HCT116 (cell line): ENCODE measurements around the gene SDR42E2. TPM values are rescaled to one million over a fixed set of nuclear protein-coding genes. Genes with fewer than 3 reads are reported as not detected.

Experiments
- ATAC-seq: fragments of 200-7000 bp; cut with Tn5 transposase; 2 replicates; pipeline ENCODE4 v1.9.1; 2020; ENCODE audit warnings: mild to moderate bottlenecking, moderate library complexity
- BruUV-seq: library from RNA; stranded (reverse); fragments of 400-500 nt; replicated peaks from 2 replicates; lab custom pipeline; 2021; lab: Mats Ljungman, UMichigan
- CTCF ChIA-PET: fragments of 300-600 bp; sonication (Branson Sonifier 250); formaldehyde crosslinking; loops from one replicate; lab custom pipeline; 2021; ENCODE audit warnings: antibody characterized with exemption; lab: Charles Lee
- POLR2A ChIA-PET: fragments of 300-600, 350-600 bp; sonication (Branson Sonifier 250); formaldehyde crosslinking; loops from one replicate; lab custom pipeline; 2021; ENCODE audit warnings: antibody characterized with exemption; lab: Charles Lee
- RAD21 ChIA-PET, 2 experiments: fragments of 300-600 bp; sonication (Branson Sonifier 250); formaldehyde crosslinking; loops; one replicate each; lab custom pipeline; 2023; ENCODE audit warnings: low total read pairs in 2 of 2; ENCODE audit not compliant: uncharacterized antibody in 2 of 2, unreplicated experiment in 2 of 2, low non-redundant PET in 1 of 2; lab: Charles Lee
- DNase-seq: peaks from one replicate; pipeline ENCODE4 v3.0.0-alpha.2; 2010; ENCODE audit warnings: low read depth, low spot score
- H2AFZ ChIP-seq: fragments of 200-600 bp; shearing (Covaris generic), sonication (generic); 2 replicates; pipeline ENCODE4 v1.6.1; 2017; ENCODE audit warnings: low read depth, mixed run types, mixed read lengths, antibody characterized with exemption, low read length; ENCODE audit not compliant: poor library complexity, severe bottlenecking
- H3K27ac ChIP-seq: 2 replicates; pipeline ENCODE4 v1.5.1; 2012; ENCODE audit warnings: low read depth, low read length
- H3K27me3 ChIP-seq: fragments of 200-600 bp; sonication (generic); 2 replicates; pipeline ENCODE4 v1.6.1; 2016; ENCODE audit warnings: mixed run types, low read length, mixed read lengths; ENCODE audit not compliant: insufficient read depth
- H3K36me3 ChIP-seq, 2 experiments: fragments of 200-500 bp in 1 of 2; fragments of 200-600 bp in 1 of 2; sonication (Bioruptor generic) in 1 of 2; sonication (generic) in 1 of 2; 2 replicates each; pipeline versions ENCODE4 v1.5.1 to v1.6.1; 2014 to 2016; ENCODE audit warnings: low read length in 2 of 2, inconsistent platforms in 1 of 2, mixed read lengths in 1 of 2, mixed run types in 1 of 2; ENCODE audit not compliant: insufficient read depth in 2 of 2, control insufficient read depth in 1 of 2
- H3K4me1 ChIP-seq, 2 experiments: fragments of 200-600 bp in 1 of 2; sonication (generic) in 1 of 2; 2 replicates each; pipeline versions ENCODE4 v1.5.1 to v1.6.1; 2012 to 2017; ENCODE audit warnings: low read length in 2 of 2, inconsistent platforms in 1 of 2, mild to moderate bottlenecking in 1 of 2, mixed read lengths in 1 of 2, mixed run types in 1 of 2, moderate library complexity in 1 of 2; ENCODE audit not compliant: insufficient read depth in 2 of 2, control insufficient read depth in 1 of 2
- H3K4me2 ChIP-seq: fragments of 200-600 bp; sonication (generic); 2 replicates; pipeline ENCODE4 v1.6.1; 2017; ENCODE audit warnings: mixed run types, low read length, mixed read lengths
- H3K4me3 ChIP-seq, 2 experiments: fragments of 200-600 bp in 1 of 2; sonication (generic) in 1 of 2; replicated peaks in 1 of 2; 2 replicates each; pipeline ENCODE4 v1.5.1; 2011 to 2016; ENCODE audit warnings: low read length in 2 of 2, control low read depth in 1 of 2, low read depth in 1 of 2, mild to moderate bottlenecking in 1 of 2, mixed read lengths in 1 of 2, mixed run types in 1 of 2
- H3K79me2 ChIP-seq: fragments of 200-600 bp; sonication (generic); 2 replicates; pipeline ENCODE4 v1.6.1; 2017; ENCODE audit warnings: mild to moderate bottlenecking, mixed run types, low read length, moderate library complexity, mixed read lengths; ENCODE audit not compliant: insufficient read depth
- H3K9ac ChIP-seq: fragments of 200-600 bp; sonication (generic); 2 replicates; pipeline ENCODE4 v1.6.1; 2016; ENCODE audit warnings: low read length, mixed read lengths
- H3K9me2 ChIP-seq: fragments of 200-600 bp; sonication (generic), shearing (Covaris generic); 2 replicates; pipeline ENCODE4 v1.6.1; 2017; ENCODE audit warnings: mixed run types, mild to moderate bottlenecking, moderate library complexity; ENCODE audit not compliant: insufficient read depth
- H3K9me3 ChIP-seq, 2 experiments: fragments of 200-500 bp in 1 of 2; fragments of 200-600 bp in 1 of 2; sonication (Bioruptor generic) in 1 of 2; sonication (generic) in 1 of 2; 2 replicates each; pipeline ENCODE4 v1.6.1; 2014 to 2017; ENCODE audit warnings: low read length in 2 of 2, mixed read lengths in 2 of 2, inconsistent platforms in 1 of 2, low read depth in 1 of 2, mild to moderate bottlenecking in 1 of 2, mixed run types in 1 of 2, moderate library complexity in 1 of 2; ENCODE audit not compliant: control insufficient read depth in 1 of 2, insufficient read depth in 1 of 2
- H4K20me1 ChIP-seq: fragments of 200-600 bp; sonication (generic), shearing (Covaris generic); 2 replicates; pipeline ENCODE4 v1.6.1; 2017; ENCODE audit warnings: mixed run types, mild to moderate bottlenecking, moderate library complexity; ENCODE audit not compliant: insufficient read depth
- CBX3 ChIP-seq: IDR thresholded peaks from 2 replicates; pipeline ENCODE4 v1.6.1; 2012; ENCODE audit warnings: low read depth
- CTCF ChIP-seq, 3 experiments: fragments of 200-600 bp in 1 of 3; sonication (generic) in 1 of 3; IDR thresholded peaks in 2 of 3; conservative IDR thresholded peaks in 1 of 3; 2 replicates each; pipeline ENCODE4 v1.5.1; 2012 to 2017; ENCODE audit warnings: low read depth in 2 of 3, low read length in 2 of 3, antibody characterized with exemption in 1 of 3, borderline replicate concordance in 1 of 3, control low read depth in 1 of 3, mild to moderate bottlenecking in 1 of 3, mixed read lengths in 1 of 3, mixed run types in 1 of 3, moderate library complexity in 1 of 3; ENCODE audit not compliant: insufficient read depth in 1 of 3
- EGR1 ChIP-seq: IDR thresholded peaks from 2 replicates; pipeline ENCODE4 v1.6.1; 2012; ENCODE audit warnings: low read depth
- FOSL1 ChIP-seq: IDR thresholded peaks from 2 replicates; pipeline ENCODE4 v1.6.1; 2012; ENCODE audit warnings: low read depth
- MAX ChIP-seq: IDR thresholded peaks from 2 replicates; pipeline ENCODE4 v1.6.1; 2012
- POLR2A ChIP-seq: IDR thresholded peaks from 2 replicates; pipeline ENCODE4 v1.7.0; 2011; ENCODE audit warnings: borderline replicate concordance; ENCODE audit not compliant: insufficient read depth, insufficient read length; ENCODE audit errors: extremely low read depth
- SIN3A ChIP-seq: IDR thresholded peaks from 2 replicates; pipeline ENCODE4 v1.6.1; 2012; ENCODE audit warnings: low read depth
- SP1 ChIP-seq: IDR thresholded peaks from 2 replicates; pipeline ENCODE4 v1.6.1; 2012; ENCODE audit warnings: low read depth
- SRF ChIP-seq: IDR thresholded peaks from 2 replicates; pipeline ENCODE4 v1.6.1; 2012; ENCODE audit warnings: low read depth
- TCF7L2 ChIP-seq: IDR thresholded peaks from 2 replicates; pipeline ENCODE4 v1.7.0; 2011; ENCODE audit warnings: borderline replicate concordance, inconsistent platforms; ENCODE audit not compliant: insufficient read depth, insufficient read length; ENCODE audit errors: extremely low read depth
- YY1 ChIP-seq: IDR thresholded peaks from 2 replicates; pipeline ENCODE4 v1.6.1; 2011; ENCODE audit warnings: low read length, low read depth, moderate library complexity, mild to moderate bottlenecking; ENCODE audit not compliant: insufficient replicate concordance; ENCODE audit errors: extremely low read depth
- ZBTB33 ChIP-seq: IDR thresholded peaks from 2 replicates; pipeline ENCODE4 v1.6.1; 2011; ENCODE audit warnings: mild to moderate bottlenecking, low read length, moderate library complexity; ENCODE audit not compliant: insufficient replicate concordance; ENCODE audit errors: extremely low read depth
- ZNF274 ChIP-seq: fragments of 200-500 bp; sonication (Bioruptor generic); IDR thresholded peaks from 2 replicates; pipeline ENCODE4 v1.6.1; 2014; ENCODE audit warnings: mild to moderate bottlenecking, low read depth, low read length, inconsistent platforms
- intact Hi-C: fragments of 100-400 bp; cut with micrococcal nuclease; formaldehyde crosslinking; loops from 2 replicates; pipeline ENCODE4 v1.10.0; 2022
- total RNA-seq: library from RNA; stranded (reverse); gene quantifications from one replicate; pipeline ENCODE4 v1.2.1, GENCODE V29; 2021; ENCODE audit not compliant: unreplicated experiment

The SDR42E2 gene
- total RNA-seq, 1 experiment from 2014 or later, result 0.27 TPM

- TF ChIP-seq CTCF (IDR thresholded peaks at IDR 0.05 in 2 of 3, conservative IDR thresholded peaks at IDR 0.05 in 1 of 3; ENCODE audit: borderline replicate concordance in 1 of 3, insufficient read depth in 1 of 3, low read depth in 2 of 3, low read length in 2 of 3) (no peak), TCF7L2 (no peak), SIN3A (no peak), POLR2A (no peak), ZNF274 (no peak), SRF (no peak), CBX3 (no peak), EGR1 (no peak), SP1 (no peak)
Measured at GRCh38 chr16:22177968-22178930, 15.9 kb downstream of the SDR42E2 start (continued).

GRCh38 chr16:22181426-22181825 is 19.1 kb downstream of the SDR42E2 start:
- H3K36me3 ChIP-seq, result no peaks in the 10 kb centered on the region
- no peak overlapping the region for H2AFZ ChIP-seq
- intact Hi-C loops, result loop anchor here (10.0 kb wide), 3 partner anchors 57 to 1253 kb away; partner anchors contain the start of gene IGSF6
- no peaks in the 10 kb centered on the region for H3K9me2 ChIP-seq
- no peak overlapping the region for H3K9ac ChIP-seq
- TF ChIP-seq CTCF (IDR thresholded peaks at IDR 0.05 in 2 of 3, conservative IDR thresholded peaks at IDR 0.05 in 1 of 3; ENCODE audit: borderline replicate concordance in 1 of 3, insufficient read depth in 1 of 3, low read depth in 2 of 3, low read length in 2 of 3) (no peak), TCF7L2 (no peak), EGR1 (no peak), SIN3A (no peak), MAX (no peak), ZBTB33 (no peak), YY1 (no peak), FOSL1 (no peak)
- TF ChIP-seq, all 23 proteins: peak for 0
- no peaks in the 10 kb centered on the region for H3K9me3 ChIP-seq
- no peak overlapping the region for H3K27ac ChIP-seq
- H3K4me2 ChIP-seq, result no peak overlapping the region
- DNase-seq (no peak), ATAC-seq (no peak)
- no peaks in the 10 kb centered on the region for H4K20me1 ChIP-seq
- H3K79me2 ChIP-seq, result no peaks in the 10 kb centered on the region
- POLR2A ChIA-PET, result no interaction called here
- H3K27me3 ChIP-seq, result no peaks in the 10 kb centered on the region; the same call in 1 of the 2 replicates
- H3K4me3 ChIP-seq, result no peak overlapping the region
- BruUV-seq, result no TSS peak
- CTCF ChIA-PET, result interaction anchor here (0.9 kb wide), 1 partner anchor 103 kb away, joined by 3 read pairs; no protein-coding TSS in a partner anchor
- RAD21 ChIA-PET, result no interaction called here
- no peaks in the 10 kb centered on the region for H3K4me1 ChIP-seq
